H9 (cell line): Measurements from ENCODE around the gene EIF5A. TPM values are rescaled to one million over a fixed set of nuclear protein-coding genes. Genes with fewer than 3 reads are reported as not detected.
A peak's percentile ranks its signal among the peaks of the same experiment; 100 is the strongest.
"Not testable (repeated sequence)": the region's sequence is repeated elsewhere in the genome, so short reads cannot be mapped to it uniquely, and the experiment has no call there.

Experiments used
- DNase-seq: peaks from one replicate; pipeline ENCODE4 v3.0.0-alpha.2; 2017
- H2AFZ ChIP-seq: one replicate; pipeline ENCODE4 v1.6.1; 2013; ENCODE audit warnings: mild to moderate bottlenecking, low read length, control low read depth, moderate library complexity
- H2AK5ac ChIP-seq: 2 replicates; pipeline ENCODE4 v1.6.1; 2013; ENCODE audit warnings: low read length, control low read depth, mixed read lengths; ENCODE audit not compliant: insufficient read length
- H2BK120ac ChIP-seq: one replicate; pipeline ENCODE4 v1.6.1; 2013; ENCODE audit warnings: low read depth, mild to moderate bottlenecking, low read length, control low read depth, inconsistent platforms; ENCODE audit not compliant: poor library complexity, severe bottlenecking
- H2BK12ac ChIP-seq: 2 replicates; pipeline ENCODE4 v1.6.1; 2013; ENCODE audit warnings: low read length, control low read depth, mixed read lengths, low read depth; ENCODE audit not compliant: insufficient read length
- H2BK15ac ChIP-seq: 2 replicates; pipeline ENCODE4 v1.6.1; 2013; ENCODE audit warnings: low read depth, low read length, control low read depth
- H2BK20ac ChIP-seq: one replicate; pipeline ENCODE4 v1.6.1; 2013; ENCODE audit warnings: low read depth, mild to moderate bottlenecking, low read length, control low read depth, inconsistent platforms; ENCODE audit not compliant: poor library complexity, severe bottlenecking
- H2BK5ac ChIP-seq: 2 replicates; pipeline ENCODE4 v1.6.1; 2013; ENCODE audit warnings: low read length, control low read depth, mixed read lengths; ENCODE audit not compliant: insufficient read length
- H3K14ac ChIP-seq: 2 replicates; pipeline ENCODE4 v1.6.1; 2013; ENCODE audit warnings: low read length, control low read depth; ENCODE audit not compliant: insufficient read depth
- H3K18ac ChIP-seq: 2 replicates; pipeline ENCODE4 v1.6.1; 2013; ENCODE audit warnings: low read depth, mild to moderate bottlenecking, mixed read lengths, low read length, control low read depth; ENCODE audit not compliant: insufficient read length
- H3K23ac ChIP-seq: 2 replicates; pipeline ENCODE4 v1.6.1; 2013; ENCODE audit warnings: low read length, control low read depth, mixed read lengths, low read depth; ENCODE audit not compliant: insufficient read length
- H3K23me2 ChIP-seq: 2 replicates; pipeline ENCODE4 v1.6.1; 2013; ENCODE audit warnings: low read depth, mild to moderate bottlenecking, mixed read lengths, low read length, control low read depth; ENCODE audit not compliant: insufficient read length, poor library complexity, severe bottlenecking
- H3K27ac ChIP-seq: 2 replicates; pipeline ENCODE4 v1.5.1; 2013; ENCODE audit warnings: low read length, control low read depth, mixed read lengths, low read depth; ENCODE audit not compliant: insufficient read length
- H3K27me3 ChIP-seq: 2 replicates; pipeline ENCODE4 v1.6.1; 2013; ENCODE audit warnings: low read length, control low read depth, inconsistent platforms; ENCODE audit not compliant: insufficient read depth
- H3K4ac ChIP-seq: 2 replicates; pipeline ENCODE4 v1.6.1; 2013; ENCODE audit warnings: low read depth, mild to moderate bottlenecking, control low read depth, inconsistent platforms, low read length, moderate library complexity
- H3K4me1 ChIP-seq: 2 replicates; pipeline ENCODE4 v1.6.1; 2013; ENCODE audit warnings: low read length, control low read depth, inconsistent platforms; ENCODE audit not compliant: insufficient read depth
- H3K4me2 ChIP-seq: 2 replicates; pipeline ENCODE4 v1.6.1; 2013; ENCODE audit warnings: low read length, control low read depth, mixed read lengths; ENCODE audit not compliant: insufficient read length, insufficient read depth
- H3K56ac ChIP-seq: 2 replicates; pipeline ENCODE4 v1.6.1; 2013; ENCODE audit warnings: low read depth, mild to moderate bottlenecking, mixed read lengths, low read length, control low read depth; ENCODE audit not compliant: insufficient read length
- H3K79me1 ChIP-seq: 2 replicates; pipeline ENCODE4 v1.6.1; 2013; ENCODE audit warnings: low read depth, mild to moderate bottlenecking, moderate library complexity, low read length, control low read depth, inconsistent platforms; ENCODE audit not compliant: insufficient read depth, poor library complexity, severe bottlenecking
- H3K79me2 ChIP-seq: 2 replicates; pipeline ENCODE4 v1.6.1; 2013; ENCODE audit warnings: low read length, control low read depth, inconsistent platforms; ENCODE audit not compliant: insufficient read depth
- H3K9ac ChIP-seq: 2 replicates; pipeline ENCODE4 v1.6.1; 2013; ENCODE audit warnings: low read length, control low read depth, mixed read lengths; ENCODE audit not compliant: insufficient read length; ENCODE audit errors: extremely low read depth
- H3K9me3 ChIP-seq: one replicate; pipeline ENCODE4 v1.6.1; 2013; ENCODE audit warnings: low read depth, low read length, inconsistent platforms; ENCODE audit not compliant: control insufficient read depth
- H3T11ph ChIP-seq: one replicate; pipeline ENCODE4 v1.6.1; 2013; ENCODE audit warnings: mild to moderate bottlenecking, low read length, control low read depth, inconsistent platforms
- H4K20me1 ChIP-seq: one replicate; pipeline ENCODE4 v1.6.1; 2013; ENCODE audit not compliant: control insufficient read depth, insufficient read length, insufficient read depth
- H4K5ac ChIP-seq: 2 replicates; pipeline ENCODE4 v1.6.1; 2013; ENCODE audit warnings: low read depth, mild to moderate bottlenecking, mixed read lengths, low read length, control low read depth; ENCODE audit not compliant: insufficient read length
- H4K8ac ChIP-seq: replicated peaks from 2 replicates; pipeline ENCODE4 v1.6.1; 2013; ENCODE audit warnings: low read length, control low read depth, mixed read lengths, low read depth; ENCODE audit not compliant: insufficient read length
- H4K91ac ChIP-seq: 2 replicates; pipeline ENCODE4 v1.6.1; 2013; ENCODE audit warnings: low read depth, mild to moderate bottlenecking, moderate library complexity, mixed read lengths, low read length, control low read depth; ENCODE audit not compliant: insufficient read length
- H3K27ac Mint-ChIP-seq, 3 experiments: 2 replicates in 2 of 3; 3 replicates in 1 of 3; pipeline ENCODE4 v1.8.0; 2020 to 2021; ENCODE audit warnings: mixed read lengths in 3 of 3, mild to moderate bottlenecking in 1 of 3, moderate library complexity in 1 of 3
- H3K27me3 Mint-ChIP-seq: 2 replicates; pipeline ENCODE4 v1.8.0; 2021; ENCODE audit warnings: low read depth, mild to moderate bottlenecking, moderate library complexity, mixed read lengths
- H3K36me3 Mint-ChIP-seq, 3 experiments: 2 replicates in 2 of 3; 3 replicates in 1 of 3; pipeline ENCODE4 v1.8.0; 2020 to 2021; ENCODE audit warnings: low read depth in 3 of 3, mixed read lengths in 3 of 3; ENCODE audit not compliant: insufficient read depth in 1 of 3
- H3K4me1 Mint-ChIP-seq, 2 experiments: 2 replicates each; pipeline ENCODE4 v1.8.0; 2020; ENCODE audit warnings: mixed read lengths in 2 of 2
- H3K4me3 Mint-ChIP-seq, 2 experiments: 2 replicates in 1 of 2; 3 replicates in 1 of 2; pipeline ENCODE4 v1.8.0; 2020 to 2021; ENCODE audit warnings: mild to moderate bottlenecking in 2 of 2, mixed read lengths in 2 of 2, moderate library complexity in 1 of 2
- H3K9me3 Mint-ChIP-seq, 2 experiments: 2 replicates in 1 of 2; 3 replicates in 1 of 2; pipeline ENCODE4 v1.8.0; 2020; ENCODE audit warnings: mild to moderate bottlenecking in 2 of 2, mixed read lengths in 2 of 2, moderate library complexity in 1 of 2
- CTCF ChIP-seq: fragments of 200-600 bp; sonication (generic); conservative IDR thresholded peaks from 3 replicates; pipeline ENCODE4 v1.8.0; 2021; ENCODE audit warnings: antibody characterized with exemption, mild to moderate bottlenecking
- WGBS: extraction: QIAGEN DNeasy Blood & Tissue Kit; methylation state at CpG from one replicate; pipeline ENCODE4 v1.1.7; 2013; ENCODE audit warnings: missing lambda C conversion rate, low lambda C conversion rate, mixed read lengths; ENCODE audit not compliant: insufficient read length; ENCODE audit errors: extremely low coverage; 5-methylcytosine and 5-hydroxymethylcytosine counted together
- total RNA-seq: library from RNA; stranded (reverse); gene quantifications from 2 replicates; pipeline ENCODE4 v1.2.1, GENCODE V29; 2021

The EIF5A gene
- total RNA-seq, 1 experiment from 2014 or later, result 978 TPM

GRCh38 chr17:7334938-7335538, 27.6 kb downstream of the EIF5A start:
- H2BK20ac ChIP-seq, result no peak overlapping the region
- H3K56ac ChIP-seq, result no peak overlapping the region
- peaks cover 6% of the 10 kb centered on the region for H3K23me2 ChIP-seq
- H3K18ac ChIP-seq, result no peak overlapping the region
- no peak overlapping the region for H2BK5ac ChIP-seq
- peaks cover 4% of the 10 kb centered on the region; the same call in 1 of the 2 replicates for H3K4me1 ChIP-seq
- no peak overlapping the region for H4K5ac ChIP-seq
- no peak for TF ChIP-seq CTCF
- no peaks in the 10 kb centered on the region for H4K20me1 ChIP-seq
- no peaks in the 10 kb centered on the region for H3K9me3 Mint-ChIP-seq
- no peak overlapping the region for H2BK120ac ChIP-seq
- no peaks in the 10 kb centered on the region; a peak in 1 of 7 replicates for H3K36me3 Mint-ChIP-seq
- no peak overlapping the region for H3K27ac ChIP-seq
- H4K91ac ChIP-seq, result no peak overlapping the region
- H4K8ac ChIP-seq, result no peak overlapping the region
- DNase-seq, result no peak
- H3K9me3 ChIP-seq, result no peaks in the 10 kb centered on the region
- no peak overlapping the region for H3T11ph ChIP-seq
- H3K4me2 ChIP-seq, result no peak overlapping the region
- no peak overlapping the region for H2AK5ac ChIP-seq
- H2BK15ac ChIP-seq, result no peak overlapping the region
- peak overlapping the region in 1 of 2 experiments; percentile 25; a peak in 1 of 5 replicates for H3K4me3 Mint-ChIP-seq
- H3K79me1 ChIP-seq, result no peaks in the 10 kb centered on the region
- peaks cover 23 to 38% of the 10 kb centered on the region in 2 experiments for H3K4me1 Mint-ChIP-seq
- no peaks in the 10 kb centered on the region for H3K27me3 ChIP-seq
- no peak overlapping the region for H3K14ac ChIP-seq
- no peak overlapping the region for H3K27ac Mint-ChIP-seq
- H3K4ac ChIP-seq, result no peak overlapping the region
- no peaks in the 10 kb centered on the region; the same call in 1 of the 2 replicates for H3K27me3 Mint-ChIP-seq
- no CpG with 5 or more reads among the region's 3 CpGs for WGBS
- H2AFZ ChIP-seq, result no peak overlapping the region
- no peak overlapping the region for H2BK12ac ChIP-seq
- no peak overlapping the region for H3K9ac ChIP-seq
- no peak overlapping the region for H3K23ac ChIP-seq
- H3K79me2 ChIP-seq, result no peaks in the 10 kb centered on the region

- not testable (repeated sequence) for H4K91ac ChIP-seq, H3K9ac ChIP-seq, DNase-seq, H3K4me1 ChIP-seq, H3K9me3 Mint-ChIP-seq, H2AFZ ChIP-seq, H3K56ac ChIP-seq, H3K27me3 Mint-ChIP-seq, H2BK5ac ChIP-seq, H2BK20ac ChIP-seq, H3K4ac ChIP-seq, H2AK5ac ChIP-seq, H3K27ac ChIP-seq, H3K9me3 ChIP-seq, H3K18ac ChIP-seq, H3K14ac ChIP-seq, H3K23ac ChIP-seq, H3K79me1 ChIP-seq, H2BK15ac ChIP-seq, H4K8ac ChIP-seq, H3K4me2 ChIP-seq, H3T11ph ChIP-seq, H2BK12ac ChIP-seq, H3K79me2 ChIP-seq, H3K23me2 ChIP-seq, H3K27me3 ChIP-seq, H4K5ac ChIP-seq, H4K20me1 ChIP-seq, H2BK120ac ChIP-seq, H3K36me3 Mint-ChIP-seq
- peak overlapping the region in 1 of 2 experiments; percentile 70; a peak in 3 of 5 replicates for H3K4me3 Mint-ChIP-seq
- H3K27ac Mint-ChIP-seq, result peak overlapping the region in 1 of 3 experiments; percentile 71; a peak in 1 of 7 replicates
- H3K4me1 Mint-ChIP-seq, result peaks cover 22 to 36% of the 10 kb centered on the region in 2 experiments
- WGBS, result no CpG with 5 or more reads among the region's 13 CpGs
Measured at GRCh38 chr17:7335765-7336164, 28.3 kb downstream of the EIF5A start.
